GM12878 (cell line): ENCODE measurements around the gene KCTD6. TPM values are rescaled to one million over a fixed set of nuclear protein-coding genes. Genes with fewer than 3 reads are reported as not detected.
A peak's percentile ranks its signal among the peaks of the same experiment; 100 is the strongest.

ENCODE experiments used
- ATAC-seq: fragments of 200-7000 bp; cut with Tn5 transposase; 3 replicates; pipeline ENCODE4 v1.9.1; 2020; ENCODE audit warnings: mild to moderate bottlenecking, moderate library complexity
- BruUV-seq: library from RNA; stranded (reverse); fragments of 400-500 nt; replicated peaks from 2 replicates; lab custom pipeline; 2021; lab: Mats Ljungman, UMichigan
- CTCF ChIA-PET: fragments of 300-600 bp; sonication (Branson Sonifier 250); formaldehyde crosslinking; extraction: SDS; loops from one replicate; lab custom pipeline; 2021; ENCODE audit warnings: inconsistent platforms; lab: Yijun Ruan, JAX
- POLR2A ChIA-PET: fragments of 350-600 bp; formaldehyde crosslinking; extraction: SDS; loops from one replicate; lab custom pipeline; 2021; ENCODE audit warnings: inconsistent platforms; lab: Charles Lee
- RAD21 ChIA-PET: fragments of 300-600 bp; sonication (Branson Sonifier 250); formaldehyde crosslinking; loops from one replicate; lab custom pipeline; 2023; ENCODE audit warnings: antibody characterized with exemption; ENCODE audit not compliant: unreplicated experiment; lab: Charles Lee
- SMC1A ChIA-PET: fragments of 300-600 bp; sonication (Branson Sonifier 250); formaldehyde crosslinking; loops from one replicate; lab custom pipeline; 2023; ENCODE audit not compliant: unreplicated experiment, uncharacterized antibody; lab: Charles Lee
- DNase-seq: peaks from one replicate; pipeline ENCODE4 v3.0.0-alpha.2; 2011; ENCODE audit warnings: low read depth, low spot score
- FAIRE-seq: peaks from 3 replicates; lab custom pipeline; 2011; peaks lifted over from hg19 to GRCh38; lab: Jason Lieb, UNC
- H2AFZ ChIP-seq: 2 replicates; pipeline ENCODE4 v1.6.0; 2011; ENCODE audit warnings: low read depth, low read length, control low read depth; ENCODE audit not compliant: control insufficient read depth
- H3K27ac ChIP-seq: 2 replicates; pipeline ENCODE4 v1.5.1; 2011; ENCODE audit warnings: control low read depth; ENCODE audit not compliant: control insufficient read depth, insufficient read depth
- H3K27me3 ChIP-seq, 2 experiments: replicated peaks in 1 of 2; 2 replicates each; pipeline versions ENCODE4 v1.6.0 to v1.6.1; 2011; ENCODE audit warnings: low read length in 1 of 2; ENCODE audit not compliant: control insufficient read depth in 2 of 2, insufficient read depth in 2 of 2
- H3K36me3 ChIP-seq, 2 experiments: 2 replicates each; pipeline ENCODE4 v1.5.1; 2011; ENCODE audit warnings: low read length in 1 of 2; ENCODE audit not compliant: control insufficient read depth in 2 of 2, insufficient read depth in 2 of 2
- H3K4me1 ChIP-seq: 2 replicates; pipeline ENCODE4 v1.6.1; 2011; ENCODE audit warnings: mild to moderate bottlenecking, low read length, moderate library complexity, mixed read lengths; ENCODE audit not compliant: control insufficient read depth, insufficient read depth
- H3K4me2 ChIP-seq: 2 replicates; pipeline ENCODE4 v1.6.0; 2011; ENCODE audit warnings: control low read depth; ENCODE audit not compliant: control insufficient read depth, insufficient read depth
- H3K4me3 ChIP-seq: fragments of 200-600 bp; sonication (generic); 2 replicates; pipeline ENCODE4 v1.5.1; 2016
- H3K79me2 ChIP-seq: 2 replicates; pipeline ENCODE4 v1.6.0; 2011; ENCODE audit warnings: low read length; ENCODE audit not compliant: control insufficient read depth, insufficient read depth
- H3K9ac ChIP-seq: 2 replicates; pipeline ENCODE4 v1.8.0; 2011; ENCODE audit warnings: low read length, control low read depth, mixed read lengths; ENCODE audit not compliant: control insufficient read depth, insufficient read depth
- H3K9me3 ChIP-seq: replicated peaks from 3 replicates; pipeline ENCODE4 v1.5.1; 2011; ENCODE audit warnings: mild to moderate bottlenecking, low read length; ENCODE audit not compliant: control insufficient read depth, insufficient read depth
- H4K20me1 ChIP-seq: 2 replicates; pipeline ENCODE4 v1.6.0; 2011; ENCODE audit not compliant: control insufficient read depth, insufficient read depth
- BACH1 ChIP-seq: fragments of 450-650 bp; IDR thresholded peaks from 2 replicates; pipeline ENCODE4 v1.6.1; 2017; ENCODE audit warnings: mild to moderate bottlenecking, borderline replicate concordance
- CHD1 ChIP-seq: IDR thresholded peaks from 2 replicates; pipeline ENCODE4 v1.6.1; 2012; ENCODE audit warnings: low read depth, low read length, improper control_type of control experiment
- EZH2 ChIP-seq: IDR thresholded peaks from 2 replicates; pipeline ENCODE4 v1.6.1; 2012; ENCODE audit warnings: low read depth, mild to moderate bottlenecking, control low read depth, inconsistent platforms, low read length, borderline replicate concordance; ENCODE audit not compliant: control insufficient read depth
- FOXK2 ChIP-seq: fragments of 450-650 bp; IDR thresholded peaks from 2 replicates; pipeline ENCODE4 v1.6.1; 2017; ENCODE audit warnings: mild to moderate bottlenecking, moderate library complexity
- HDAC6 ChIP-seq: fragments of 200-600 bp; sonication (generic); IDR thresholded peaks from one replicate; pipeline ENCODE4 v1.8.0; 2017; ENCODE audit warnings: antibody characterized with exemption; ENCODE audit not compliant: unreplicated experiment
- JUND ChIP-seq: IDR thresholded peaks from 2 replicates; pipeline ENCODE4 v1.6.1; 2012; ENCODE audit warnings: low read depth, mild to moderate bottlenecking, low read length, improper control_type of control experiment, moderate library complexity
- NR2F1 ChIP-seq: fragments of 450-650 bp; conservative IDR thresholded peaks from 2 replicates; pipeline ENCODE4 v1.6.1; 2017; ENCODE audit warnings: mild to moderate bottlenecking
- PAX5 ChIP-seq: IDR thresholded peaks from 2 replicates; pipeline ENCODE4 v1.6.1; 2011; ENCODE audit warnings: low read depth, low read length, borderline replicate concordance
- POU2F2 ChIP-seq: IDR thresholded peaks from 3 replicates; pipeline ENCODE4 v1.6.1; 2011; ENCODE audit warnings: low read depth, mild to moderate bottlenecking, low read length, borderline replicate concordance
- RAD51 ChIP-seq: fragments of 450-650 bp; IDR thresholded peaks from 2 replicates; pipeline ENCODE4 v1.6.1; 2016; ENCODE audit warnings: moderate library complexity, mild to moderate bottlenecking, inconsistent platforms
- RUNX3 ChIP-seq: IDR thresholded peaks from 2 replicates; pipeline ENCODE4 v1.6.1; 2012; ENCODE audit warnings: low read length, inconsistent platforms
- YBX1 ChIP-seq: fragments of 450-650 bp; IDR thresholded peaks from 2 replicates; pipeline ENCODE4 v1.6.1; 2016; ENCODE audit warnings: antibody characterized with exemption
- WGBS: methylation state at CpG from one replicate; pipeline ENCODE4 v1.1.6; 2016; ENCODE audit warnings: low lambda C conversion rate; ENCODE audit not compliant: insufficient replicate concordance, insufficient coverage; ENCODE audit errors: missing lambda C conversion rate; 5-methylcytosine and 5-hydroxymethylcytosine counted together
- in situ Hi-C: fragments of 300-500 bp; cut with MboI; formaldehyde crosslinking; loops from 9 replicates; pipeline ENCODE4 v1.14.3; 2018; ENCODE audit warnings: mixed read lengths
- intact Hi-C: fragments of 100-400 bp; cut with micrococcal nuclease; formaldehyde crosslinking; loops from one replicate; pipeline ENCODE4 v1.14.2; 2022; ENCODE audit not compliant: unreplicated experiment
- polyA plus RNA-seq, 11 experiments: library from polyadenylated mRNA; depleted of rRNA in 4 of 11; unstranded in 6 of 11; stranded (reverse) in 5 of 11; fragments of >200 nt; fragmentation: Nextera tagmentation in 4 of 11; fragmentation: Illumina TruSeq in 1 of 11; extraction: Ambion mirVana in 4 of 11; extraction: Trizol in 1 of 11; gene quantifications; 1 replicate in 1 of 11; 2 replicates in 10 of 11; pipeline versions ENCODE4 v1.2.1 to v1.2.3, GENCODE V29; 2011 to 2016; ENCODE audit warnings: inconsistent platforms in 2 of 11, missing spikeins in 2 of 11, low read depth in 1 of 11
- total RNA-seq, 4 experiments: library from RNA; depleted of rRNA in 3 of 4; stranded (reverse); fragments of >200 nt in 3 of 4; fragmentation: Illumina TruSeq in 1 of 4; extraction: Trizol in 1 of 4; gene quantifications; 2 replicates each; pipeline versions ENCODE4 v1.2.1 to v1.2.3, GENCODE V29; 2013 to 2021
- TF ChIP-seq, protein P1 (sequence below): IDR thresholded peaks from 2 replicates; pipeline ENCODE4 v1.6.1; 2011; ENCODE audit warnings: low read depth, mild to moderate bottlenecking, low read length, moderate library complexity, borderline replicate concordance; ENCODE audit errors: extremely low read depth
- TF ChIP-seq, protein P2 (sequence below): IDR thresholded peaks from 2 replicates; pipeline ENCODE4 v1.6.1; 2011; ENCODE audit warnings: borderline replicate concordance, low read depth, mild to moderate bottlenecking, moderate library complexity, low read length; ENCODE audit not compliant: insufficient read depth, poor library complexity, severe bottlenecking

The KCTD6 gene
- total and polyA plus RNA-seq, 10 of the 15 experiments (the other 5 are each of a cell fraction or from before 2014, with no cell fraction given), result 5.2 to 10.7 (median 8.7) TPM

DNA sequence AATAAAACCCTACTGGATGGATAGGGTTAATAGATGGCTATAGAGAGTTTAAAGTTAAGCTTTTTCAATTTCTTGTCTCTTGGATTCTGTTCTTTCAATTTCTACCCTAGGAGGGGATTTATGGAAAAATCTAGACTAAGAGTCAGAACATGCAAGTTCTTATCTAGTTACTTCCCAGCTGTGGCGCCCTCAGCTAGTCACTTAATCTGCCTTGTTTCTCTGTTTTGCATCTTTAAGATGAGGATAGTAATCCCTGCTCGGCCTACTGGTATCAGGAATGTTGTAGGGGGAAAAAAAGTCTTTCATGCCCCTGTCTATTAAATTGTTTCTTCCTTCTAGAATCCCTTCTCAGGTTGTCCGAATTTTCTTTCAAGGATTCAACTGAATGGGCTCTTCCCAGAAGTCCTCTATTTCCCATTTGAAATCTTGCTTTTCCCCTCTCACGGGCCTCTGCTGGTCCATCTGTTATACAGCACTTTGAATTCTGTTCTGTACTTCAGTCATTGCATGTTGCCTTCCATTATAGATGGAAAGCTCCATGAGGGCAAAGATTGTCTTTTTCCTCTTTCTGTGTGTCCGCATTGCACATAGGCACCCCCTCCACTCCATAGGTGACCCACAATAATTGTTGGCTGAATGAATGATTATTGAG lies 4.4 kb downstream of the KCTD6 start (continued):
- TF ChIP-seq, protein P1, sequence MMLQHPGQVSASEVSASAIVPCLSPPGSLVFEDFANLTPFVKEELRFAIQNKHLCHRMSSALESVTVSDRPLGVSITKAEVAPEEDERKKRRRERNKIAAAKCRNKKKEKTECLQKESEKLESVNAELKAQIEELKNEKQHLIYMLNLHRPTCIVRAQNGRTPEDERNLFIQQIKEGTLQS, result no peak
- TF ChIP-seq BACH1 (no peak), NR2F1 (no peak), RAD51 (no peak), JUND (no peak), PAX5 (no peak)

DNA sequence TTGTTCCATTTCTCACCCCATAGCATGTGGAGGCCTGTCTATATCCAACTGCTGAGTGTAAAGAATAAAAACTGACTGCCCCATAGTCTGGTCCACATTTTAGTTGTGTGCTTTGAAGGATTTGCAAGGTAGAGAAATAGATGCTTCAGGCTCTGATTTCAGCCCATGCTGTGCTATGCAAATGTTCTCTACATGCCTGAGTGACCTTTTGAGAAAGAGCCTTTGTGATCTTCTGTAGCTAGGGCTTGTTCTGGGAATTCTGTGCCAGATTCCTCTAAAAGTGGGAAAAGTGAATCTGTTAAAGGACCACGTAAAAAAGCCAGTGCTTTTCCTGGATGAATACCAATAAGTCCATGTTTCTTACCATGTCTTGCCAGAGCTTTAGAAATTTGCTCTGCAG lies 5.2 kb downstream of the KCTD6 start:
- no peak for TF ChIP-seq RUNX3
- TF ChIP-seq EZH2, result no peak
- TF ChIP-seq POU2F2, result peak; percentile 74; the same call in 1 of the 3 replicates
- TF ChIP-seq CHD1, result no peak
- TF ChIP-seq FOXK2, result no peak
- TF ChIP-seq, protein P2, sequence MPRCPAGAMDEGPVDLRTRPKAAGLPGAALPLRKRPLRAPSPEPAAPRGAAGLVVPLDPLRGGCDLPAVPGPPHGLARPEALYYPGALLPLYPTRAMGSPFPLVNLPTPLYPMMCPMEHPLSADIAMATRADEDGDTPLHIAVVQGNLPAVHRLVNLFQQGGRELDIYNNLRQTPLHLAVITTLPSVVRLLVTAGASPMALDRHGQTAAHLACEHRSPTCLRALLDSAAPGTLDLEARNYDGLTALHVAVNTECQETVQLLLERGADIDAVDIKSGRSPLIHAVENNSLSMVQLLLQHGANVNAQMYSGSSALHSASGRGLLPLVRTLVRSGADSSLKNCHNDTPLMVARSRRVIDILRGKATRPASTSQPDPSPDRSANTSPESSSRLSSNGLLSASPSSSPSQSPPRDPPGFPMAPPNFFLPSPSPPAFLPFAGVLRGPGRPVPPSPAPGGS, result no peak
- TF ChIP-seq HDAC6, result no peak
- no peak for TF ChIP-seq YBX1
- SMC1A ChIA-PET, result interaction anchor here (1.8 kb wide), 1 partner anchor 23 kb away, joined by 5 read pairs; no protein-coding TSS in a partner anchor
- CTCF ChIA-PET, result interaction anchor here (0.8 to 3.2 kb wide), 6 partner anchors 11 to 191 kb away, joined by 3 to 12 read pairs (median 3); partner anchors contain the start of genes HTD2 and RPP14
- Histone ChIP-seq H3K4me2 (peak overlapping the region; percentile 41; the same call in 1 of the 2 replicates), H3K27ac (no peak overlapping the region), H3K4me1 (peaks cover 11% of the 10 kb centered on the region), H3K9ac (no peak overlapping the region), H3K4me3 (no peak overlapping the region), H3K79me2 (peaks cover 3% of the 10 kb centered on the region), H2AFZ (no peak overlapping the region), H3K27me3 (no peaks in the 10 kb centered on the region), H3K9me3 (no peaks in the 10 kb centered on the region), H4K20me1 (no peaks in the 10 kb centered on the region), H3K36me3 (no peaks in the 10 kb centered on the region; a peak in 1 of 4 replicates)
- WGBS, result 0% methylated on average over 1 of the region's 1 CpG
- in situ Hi-C loops (no loop called here), intact Hi-C loops (no loop called here)
- BruUV-seq, result no TSS peak
- peak; percentile 66 for ATAC-seq
- POLR2A ChIA-PET, result interaction anchor here (0.6 kb wide), 2 partner anchors 150 to 279 kb away, joined by 3 read pairs; no protein-coding TSS in a partner anchor
- DNase-seq, result no peak
- RAD21 ChIA-PET, result interaction anchor here (0.8 kb wide), 1 partner anchor 191 kb away, joined by 4 read pairs; the partner anchor contains the start of genes HTD2 and RPP14
- FAIRE-seq, result no peak
